ENCODE results near the gene DOCK7.
A peak's percentile ranks its signal among the peaks of the same experiment; 100 is the strongest.

Gene DOCK7

DNA sequence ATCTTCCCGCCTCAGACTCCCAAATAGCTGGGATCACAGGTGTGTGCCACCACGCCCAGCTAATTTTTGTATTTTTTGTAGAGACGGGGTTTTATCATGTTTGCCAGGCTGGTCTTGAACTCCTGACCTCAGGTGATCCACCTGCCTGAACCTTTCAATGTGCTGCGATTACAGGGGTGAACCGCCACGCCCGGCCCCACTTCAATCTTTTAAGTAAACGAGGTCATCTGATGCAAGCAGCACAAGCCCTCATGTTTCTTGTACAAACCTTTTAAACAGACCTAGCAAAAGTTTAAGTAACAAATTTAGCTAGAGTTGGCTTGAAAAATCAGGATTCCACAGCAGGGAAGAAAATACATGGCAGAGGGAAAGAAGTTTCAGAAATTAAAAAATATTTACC lies 272.5 kb downstream of the DOCK7 start:
- DNase-seq (ENCODE audit: low read depth), result no peak
- H3K4me3 ChIP-seq (ENCODE audit: low read depth, low read length), result no peak overlapping the region
- TF ChIP-seq, protein P1, sequence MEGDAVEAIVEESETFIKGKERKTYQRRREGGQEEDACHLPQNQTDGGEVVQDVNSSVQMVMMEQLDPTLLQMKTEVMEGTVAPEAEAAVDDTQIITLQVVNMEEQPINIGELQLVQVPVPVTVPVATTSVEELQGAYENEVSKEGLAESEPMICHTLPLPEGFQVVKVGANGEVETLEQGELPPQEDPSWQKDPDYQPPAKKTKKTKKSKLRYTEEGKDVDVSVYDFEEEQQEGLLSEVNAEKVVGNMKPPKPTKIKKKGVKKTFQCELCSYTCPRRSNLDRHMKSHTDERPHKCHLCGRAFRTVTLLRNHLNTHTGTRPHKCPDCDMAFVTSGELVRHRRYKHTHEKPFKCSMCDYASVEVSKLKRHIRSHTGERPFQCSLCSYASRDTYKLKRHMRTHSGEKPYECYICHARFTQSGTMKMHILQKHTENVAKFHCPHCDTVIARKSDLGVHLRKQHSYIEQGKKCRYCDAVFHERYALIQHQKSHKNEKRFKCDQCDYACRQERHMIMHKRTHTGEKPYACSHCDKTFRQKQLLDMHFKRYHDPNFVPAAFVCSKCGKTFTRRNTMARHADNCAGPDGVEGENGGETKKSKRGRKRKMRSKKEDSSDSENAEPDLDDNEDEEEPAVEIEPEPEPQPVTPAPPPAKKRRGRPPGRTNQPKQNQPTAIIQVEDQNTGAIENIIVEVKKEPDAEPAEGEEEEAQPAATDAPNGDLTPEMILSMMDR (IDR thresholded peaks at IDR 0.05; ENCODE audit: low read depth, low read length, missing control alignments), result no peak

DNA sequence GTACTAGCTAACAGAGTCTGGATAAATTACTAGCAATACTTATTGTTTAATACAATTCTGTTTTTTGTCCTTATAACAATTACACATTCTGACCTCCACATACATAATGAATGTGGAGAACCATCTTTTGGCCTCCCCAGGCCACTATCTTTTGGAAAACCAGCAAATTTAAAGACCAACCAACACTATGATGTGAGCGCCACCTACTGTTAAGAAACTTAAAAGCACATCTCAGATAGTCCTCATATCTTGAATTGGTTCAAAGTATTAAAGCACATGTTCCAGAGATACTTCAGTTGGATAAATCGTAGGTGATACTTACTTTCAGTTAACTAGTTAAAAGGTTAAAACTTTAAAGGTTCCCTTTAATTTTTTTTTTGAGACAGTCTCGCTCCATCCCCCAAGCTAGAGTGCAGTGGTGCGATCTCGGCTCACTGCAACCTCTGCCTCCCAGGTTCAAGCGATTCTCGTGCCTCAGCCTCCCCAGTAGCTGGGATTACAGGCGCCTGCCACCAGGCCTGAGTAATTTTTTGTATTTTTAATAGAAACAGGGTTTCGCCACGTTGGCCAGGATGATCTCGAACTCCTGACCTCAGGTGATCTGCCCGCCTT lies 280.7 kb downstream of the DOCK7 start:
- peak; percentile 16 for DNase-seq (ENCODE audit: low read depth)
- no peak overlapping the region for H3K4me3 ChIP-seq (ENCODE audit: low read depth, low read length)
- TF ChIP-seq, protein P1 (IDR thresholded peaks at IDR 0.05; ENCODE audit: low read depth, low read length, missing control alignments), result peak; percentile 56

DNA sequence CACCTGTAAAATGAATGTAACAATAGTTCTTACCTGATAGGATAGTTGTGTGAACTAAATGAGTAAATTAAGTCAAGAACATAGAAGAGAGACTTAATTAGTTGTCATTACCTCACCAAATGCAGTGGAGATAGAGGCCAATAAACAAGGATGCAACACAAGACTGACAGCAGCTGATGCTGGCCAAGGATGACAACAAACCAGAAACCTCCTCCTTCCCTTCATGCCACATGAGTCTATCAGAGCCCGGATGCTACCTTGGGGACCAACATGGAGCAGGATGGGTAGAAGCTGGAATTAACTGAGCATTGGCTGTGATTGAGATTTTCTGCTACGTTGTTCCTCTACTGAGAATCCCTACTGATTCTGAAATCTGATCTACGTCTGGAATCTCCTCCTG lies 281.6 kb downstream of the DOCK7 start:
- no peak for DNase-seq (ENCODE audit: low read depth)
- TF ChIP-seq, protein P1 (IDR thresholded peaks at IDR 0.05; ENCODE audit: low read depth, low read length, missing control alignments), result no peak
- no peak overlapping the region for H3K4me3 ChIP-seq (ENCODE audit: low read depth, low read length)

DNA sequence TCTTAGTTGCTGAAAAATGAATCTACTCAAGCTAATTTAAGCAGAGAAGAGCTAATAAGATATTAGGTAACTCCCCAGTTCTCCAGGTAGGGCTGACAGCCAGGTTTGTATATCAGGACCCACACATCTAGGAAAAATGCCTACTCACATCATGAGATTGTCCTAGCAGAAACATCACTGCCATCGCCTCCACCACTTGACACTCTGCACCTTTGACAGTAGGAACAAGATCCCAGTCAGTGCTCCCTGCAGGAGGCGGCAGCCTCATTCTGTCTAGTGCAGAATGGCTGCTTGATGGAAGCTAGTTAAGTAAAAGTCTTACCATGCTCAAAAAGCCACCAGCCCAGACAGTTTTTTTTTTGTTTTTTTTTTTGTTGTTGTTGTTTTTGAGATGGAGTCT lies 282.9 kb downstream of the DOCK7 start:
- TF ChIP-seq, protein P1 (IDR thresholded peaks at IDR 0.05; ENCODE audit: low read depth, low read length, missing control alignments), result no peak
- no peak for DNase-seq (ENCODE audit: low read depth)
- H3K4me3 ChIP-seq (ENCODE audit: low read depth, low read length), result no peak overlapping the region

All from GM12864 (cell line).